Testis (tissue), 2 donors: Measurements from ENCODE around the gene GRHL3.

ENCODE experiments used
- POLR2A ChIP-seq: fragments of 450-650 bp; IDR thresholded peaks from one replicate; pipeline ENCODE4 v1.6.1; 2017; ENCODE audit warnings: antibody characterized with exemption, mild to moderate bottlenecking, moderate library complexity
- TF ChIP-seq, protein P1 (sequence below), 3 experiments: fragments of 450-650 bp in 2 of 3; fragments of 200-600 bp in 1 of 3; sonication (generic) in 1 of 3; IDR thresholded peaks; one replicate each; pipeline ENCODE4 v1.5.1; 2016 to 2019; ENCODE audit warnings: antibody characterized with exemption in 3 of 3, mild to moderate bottlenecking in 2 of 3, moderate library complexity in 1 of 3

DNA sequence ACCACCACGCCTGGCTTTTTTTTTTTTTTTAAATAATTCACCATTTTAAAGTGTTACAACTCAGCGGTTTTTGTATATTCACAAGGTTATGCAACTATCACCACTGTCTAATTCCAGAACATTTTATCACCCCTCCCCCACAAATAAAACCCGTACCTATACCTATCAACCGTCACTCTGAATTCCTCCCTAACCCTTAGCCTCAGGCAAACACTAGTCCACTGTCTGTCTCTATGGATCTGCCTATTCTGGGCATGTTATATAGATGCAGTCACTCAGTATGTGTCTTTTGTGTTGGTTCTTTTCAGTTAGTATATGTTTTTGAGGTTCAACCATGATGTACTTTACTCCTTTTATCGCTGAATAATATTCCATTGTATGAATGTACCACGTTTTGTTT lies 19.3 kb upstream of the GRHL3 start:
- TF ChIP-seq POLR2A: no peak
- TF ChIP-seq, protein P1, sequence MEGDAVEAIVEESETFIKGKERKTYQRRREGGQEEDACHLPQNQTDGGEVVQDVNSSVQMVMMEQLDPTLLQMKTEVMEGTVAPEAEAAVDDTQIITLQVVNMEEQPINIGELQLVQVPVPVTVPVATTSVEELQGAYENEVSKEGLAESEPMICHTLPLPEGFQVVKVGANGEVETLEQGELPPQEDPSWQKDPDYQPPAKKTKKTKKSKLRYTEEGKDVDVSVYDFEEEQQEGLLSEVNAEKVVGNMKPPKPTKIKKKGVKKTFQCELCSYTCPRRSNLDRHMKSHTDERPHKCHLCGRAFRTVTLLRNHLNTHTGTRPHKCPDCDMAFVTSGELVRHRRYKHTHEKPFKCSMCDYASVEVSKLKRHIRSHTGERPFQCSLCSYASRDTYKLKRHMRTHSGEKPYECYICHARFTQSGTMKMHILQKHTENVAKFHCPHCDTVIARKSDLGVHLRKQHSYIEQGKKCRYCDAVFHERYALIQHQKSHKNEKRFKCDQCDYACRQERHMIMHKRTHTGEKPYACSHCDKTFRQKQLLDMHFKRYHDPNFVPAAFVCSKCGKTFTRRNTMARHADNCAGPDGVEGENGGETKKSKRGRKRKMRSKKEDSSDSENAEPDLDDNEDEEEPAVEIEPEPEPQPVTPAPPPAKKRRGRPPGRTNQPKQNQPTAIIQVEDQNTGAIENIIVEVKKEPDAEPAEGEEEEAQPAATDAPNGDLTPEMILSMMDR (IDR thresholded peaks at IDR 0.05): no peak
